ENCODE results near the gene GTF2A1. TPM values are rescaled to one million over a fixed set of nuclear protein-coding genes. Genes with fewer than 3 reads are reported as not detected.

Gene GTF2A1
- total RNA-seq, 1 experiment from 2014 or later: 49.0 TPM

DNA sequence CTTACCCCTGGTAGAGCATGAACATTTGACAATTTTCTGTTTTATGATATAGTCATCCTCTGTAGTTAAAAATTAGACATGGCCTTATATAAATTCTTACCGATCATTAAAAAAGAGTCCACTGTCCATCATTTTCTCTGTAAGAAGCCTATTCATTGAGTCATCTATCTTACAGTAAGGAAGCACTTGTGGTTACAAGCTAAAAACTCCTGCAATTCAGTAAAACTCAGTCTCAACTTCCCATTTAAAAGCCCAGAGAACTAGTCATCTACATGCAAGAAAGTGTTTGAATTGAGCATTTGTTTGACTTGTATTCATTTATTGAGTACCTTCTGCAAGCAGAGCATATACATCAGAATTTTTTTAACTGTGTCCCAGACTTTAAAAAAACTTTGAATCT lies 63.3 kb downstream of the GTF2A1 start (continued):
- TF ChIP-seq SOX15 (CRISPR knock-in tag; IDR thresholded peaks at IDR 0.05) (no peak), NFYB (CRISPR knock-in tag; conservative IDR thresholded peaks at IDR 0.05; ENCODE audit: low read depth) (no peak)

DNA sequence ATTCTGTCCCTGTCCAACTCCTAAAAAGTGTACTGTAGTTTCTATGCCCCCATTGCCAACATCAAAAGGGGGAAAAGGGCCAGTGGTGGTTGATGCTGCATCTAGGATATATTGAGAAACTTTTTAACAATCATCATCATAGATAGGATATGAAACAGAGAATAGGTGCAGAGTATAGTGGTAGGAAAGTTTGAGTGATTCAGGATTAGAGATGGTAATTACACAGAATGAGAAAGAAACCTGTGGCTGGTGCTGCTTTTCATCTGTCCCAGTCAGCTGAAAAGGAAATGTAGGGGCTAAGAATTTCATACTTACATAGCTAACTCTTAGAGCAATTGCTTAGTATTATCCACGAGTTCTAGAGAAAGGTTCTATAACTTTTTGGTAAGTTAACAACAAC lies 67.6 kb downstream of the GTF2A1 start:
- DNase-seq (ENCODE audit: low spot score) (no peak), ATAC-seq (no peak)
- POLR2A ChIA-PET: no interaction called here

GRCh38 chr14:81148635-81149034 lies 72.1 kb downstream of the GTF2A1 start:
- ChIA-PET POLR2A (no interaction called here), CTCF (no interaction called here)
- no peaks in the 10 kb centered on the region for H3K4me1 Mint-ChIP-seq
- H3K9me3 Mint-ChIP-seq: no peaks in the 10 kb centered on the region
- no peak overlapping the region for H3K4me3 Mint-ChIP-seq
- TF ChIP-seq, protein P1, sequence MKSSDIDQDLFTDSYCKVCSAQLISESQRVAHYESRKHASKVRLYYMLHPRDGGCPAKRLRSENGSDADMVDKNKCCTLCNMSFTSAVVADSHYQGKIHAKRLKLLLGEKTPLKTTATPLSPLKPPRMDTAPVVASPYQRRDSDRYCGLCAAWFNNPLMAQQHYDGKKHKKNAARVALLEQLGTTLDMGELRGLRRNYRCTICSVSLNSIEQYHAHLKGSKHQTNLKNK (CRISPR knock-in tag; IDR thresholded peaks at IDR 0.05): no peak
- no peak for TF ChIP-seq NR1H2 (CRISPR knock-in tag; IDR thresholded peaks at IDR 0.05)
- no peak for TF ChIP-seq AFF4 (CRISPR knock-in tag; IDR thresholded peaks at IDR 0.05; ENCODE audit: borderline replicate concordance)
- no peak for TF ChIP-seq ZNF512 (CRISPR knock-in tag; IDR thresholded peaks at IDR 0.05; ENCODE audit: borderline replicate concordance)
- no peak for TF ChIP-seq ESRRA (CRISPR knock-in tag; IDR thresholded peaks at IDR 0.05; ENCODE audit: borderline replicate concordance)
- no peak for TF ChIP-seq NFYB (CRISPR knock-in tag; conservative IDR thresholded peaks at IDR 0.05; ENCODE audit: low read depth)
- TF ChIP-seq ERG (CRISPR knock-in tag; IDR thresholded peaks at IDR 0.05): no peak
- TF ChIP-seq CREB1 (CRISPR knock-in tag; IDR thresholded peaks at IDR 0.05): no peak
- no peak for TF ChIP-seq RORB (CRISPR knock-in tag; IDR thresholded peaks at IDR 0.05)
- no peak for TF ChIP-seq IRF2 (CRISPR knock-in tag; IDR thresholded peaks at IDR 0.05; ENCODE audit: borderline replicate concordance, low read depth)
- no peak for TF ChIP-seq JUN (CRISPR knock-in tag; IDR thresholded peaks at IDR 0.05)
- no peak for TF ChIP-seq SOX15 (CRISPR knock-in tag; IDR thresholded peaks at IDR 0.05)
- no peak for TF ChIP-seq HMGXB4 (CRISPR knock-in tag; IDR thresholded peaks at IDR 0.05)
- TF ChIP-seq USF1 (CRISPR knock-in tag; IDR thresholded peaks at IDR 0.05): no peak
- ATAC-seq (no peak), DNase-seq (ENCODE audit: low spot score) (no peak)
- H3K27ac Mint-ChIP-seq: no peak overlapping the region
- no peaks in the 10 kb centered on the region for H3K36me3 Mint-ChIP-seq
- no peaks in the 10 kb centered on the region for H3K27me3 Mint-ChIP-seq (ENCODE audit: low read depth)

More for the DNA sequence above, 67.6 kb downstream of the GTF2A1 start:
- no peak overlapping the region for H3K27ac Mint-ChIP-seq
- H3K27me3 Mint-ChIP-seq (ENCODE audit: low read depth): no peaks in the 10 kb centered on the region
- H3K4me1 Mint-ChIP-seq: no peaks in the 10 kb centered on the region
- H3K36me3 Mint-ChIP-seq: no peaks in the 10 kb centered on the region
- CTCF ChIA-PET: no interaction called here
- H3K9me3 Mint-ChIP-seq: peaks cover 5% of the 10 kb centered on the region; the same call in 1 of the 2 replicates
- no peak for TF ChIP-seq ZNF671 (CRISPR knock-in tag; IDR thresholded peaks at IDR 0.05)
- no peak overlapping the region for H3K4me3 Mint-ChIP-seq
